ENCODE data around the gene SLC22A12.

Gene SLC22A12

GRCh38 chr11:64621283-64622019 lies 30.4 kb downstream of the SLC22A12 start:
- no peak for DNase-seq (ENCODE audit: extremely low read depth in 1 of 2, low read depth in 1 of 2)

GRCh38 chr11:64622681-64623080 lies 31.7 kb downstream of the SLC22A12 start:
- no peak for DNase-seq (ENCODE audit: extremely low read depth in 1 of 2, low read depth in 1 of 2)

DNA sequence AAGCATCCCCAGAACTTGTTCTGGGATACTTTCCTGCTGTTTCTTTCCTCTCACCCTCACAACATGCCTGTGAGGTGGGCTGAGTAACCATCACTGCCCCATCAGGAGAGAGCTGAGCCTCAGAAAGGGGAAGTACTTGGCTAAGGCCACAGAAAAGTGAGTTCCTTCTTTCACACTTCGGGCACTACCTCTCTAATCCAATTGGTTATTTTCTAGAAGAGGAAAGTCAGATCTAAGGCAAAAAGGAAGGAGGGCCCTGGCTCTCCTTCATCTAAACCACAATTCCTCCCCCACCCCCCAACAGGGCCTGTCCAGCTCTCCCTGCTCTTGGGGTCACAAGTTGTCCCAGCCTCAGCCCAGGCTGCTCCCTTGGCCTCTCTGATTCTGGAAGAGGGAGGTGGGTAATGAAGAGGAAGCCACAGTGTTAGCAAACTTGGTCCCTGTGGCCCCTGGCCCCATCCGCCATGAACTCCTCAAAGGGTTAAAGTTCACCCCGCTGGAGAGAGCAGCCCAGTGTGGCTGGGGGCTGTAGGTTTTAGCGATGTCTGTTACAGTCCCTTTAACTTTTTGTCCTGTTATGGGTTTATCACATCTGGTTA lies 34.0 kb downstream of the SLC22A12 start:
- no peak for DNase-seq (ENCODE audit: extremely low read depth in 1 of 2, low read depth in 1 of 2)

DNA sequence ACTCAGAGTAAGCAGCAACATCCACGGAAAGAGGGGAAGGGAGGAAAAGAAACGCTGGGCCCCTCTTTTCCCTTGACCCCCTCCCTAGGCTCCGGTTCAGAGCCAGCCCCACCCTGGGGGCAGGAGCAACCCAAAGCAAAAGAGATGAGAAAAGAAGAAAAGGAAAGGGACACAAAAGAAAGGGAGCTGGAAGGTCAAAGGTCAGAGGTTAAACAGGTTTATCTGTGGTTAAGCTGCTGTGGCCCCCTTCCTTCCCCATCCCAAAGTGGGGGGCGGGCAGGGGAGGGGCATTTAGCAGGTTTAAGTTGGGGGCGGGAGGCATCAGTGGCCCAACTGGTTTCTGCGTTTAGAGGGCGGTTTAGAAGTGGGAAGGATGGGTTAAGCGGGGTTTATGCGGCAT lies 35.6 kb downstream of the SLC22A12 start:
- DNase-seq (ENCODE audit: extremely low read depth in 1 of 2, low read depth in 1 of 2), result no peak

DNA sequence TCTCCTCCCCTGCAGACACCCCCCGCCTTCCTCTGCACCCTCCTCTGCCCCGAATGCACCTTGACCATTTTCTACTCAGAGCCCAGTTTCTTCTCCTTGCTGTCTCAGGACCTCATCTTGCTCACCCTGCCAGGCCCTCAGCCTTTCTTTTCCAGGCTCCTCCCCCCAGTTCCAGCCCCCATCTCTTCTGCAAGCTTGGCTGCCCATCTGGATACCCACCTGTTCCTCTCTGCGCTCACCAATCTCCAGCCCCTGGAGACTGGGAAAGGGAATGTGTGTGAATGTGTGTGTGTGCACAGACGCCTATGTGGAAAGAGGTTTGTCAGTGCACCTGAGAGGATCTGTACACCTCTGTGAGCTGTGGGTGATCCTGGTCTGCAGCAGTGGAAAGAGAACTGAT lies 36.4 kb downstream of the SLC22A12 start:
- DNase-seq (ENCODE audit: extremely low read depth in 1 of 2, low read depth in 1 of 2), result no peak

DNA sequence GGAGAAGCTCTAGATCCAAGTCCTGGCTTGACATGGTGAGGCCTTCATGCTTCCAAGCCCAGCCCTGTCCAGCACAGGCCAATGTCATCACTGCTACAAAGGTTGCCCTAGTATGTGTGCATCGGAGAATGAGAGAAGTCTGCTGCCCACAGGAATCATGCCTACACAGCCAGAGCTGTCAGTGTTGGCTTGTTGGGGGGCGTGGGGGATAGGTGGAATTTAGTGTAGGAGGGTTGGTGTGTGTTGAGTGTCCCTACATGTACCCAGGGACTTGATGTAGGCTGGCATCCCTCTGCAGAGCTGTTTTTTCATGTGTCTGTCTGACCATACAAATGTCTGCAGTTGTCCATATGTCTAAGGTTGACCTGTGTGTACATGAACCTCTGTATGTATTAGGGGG lies 37.6 kb downstream of the SLC22A12 start:
- no peak for DNase-seq (ENCODE audit: extremely low read depth in 1 of 2, low read depth in 1 of 2)

- no peak for DNase-seq (ENCODE audit: extremely low read depth in 1 of 2, low read depth in 1 of 2)
Observed at GRCh38 chr11:64629103-64629502, 38.1 kb downstream of the SLC22A12 start.

DNA sequence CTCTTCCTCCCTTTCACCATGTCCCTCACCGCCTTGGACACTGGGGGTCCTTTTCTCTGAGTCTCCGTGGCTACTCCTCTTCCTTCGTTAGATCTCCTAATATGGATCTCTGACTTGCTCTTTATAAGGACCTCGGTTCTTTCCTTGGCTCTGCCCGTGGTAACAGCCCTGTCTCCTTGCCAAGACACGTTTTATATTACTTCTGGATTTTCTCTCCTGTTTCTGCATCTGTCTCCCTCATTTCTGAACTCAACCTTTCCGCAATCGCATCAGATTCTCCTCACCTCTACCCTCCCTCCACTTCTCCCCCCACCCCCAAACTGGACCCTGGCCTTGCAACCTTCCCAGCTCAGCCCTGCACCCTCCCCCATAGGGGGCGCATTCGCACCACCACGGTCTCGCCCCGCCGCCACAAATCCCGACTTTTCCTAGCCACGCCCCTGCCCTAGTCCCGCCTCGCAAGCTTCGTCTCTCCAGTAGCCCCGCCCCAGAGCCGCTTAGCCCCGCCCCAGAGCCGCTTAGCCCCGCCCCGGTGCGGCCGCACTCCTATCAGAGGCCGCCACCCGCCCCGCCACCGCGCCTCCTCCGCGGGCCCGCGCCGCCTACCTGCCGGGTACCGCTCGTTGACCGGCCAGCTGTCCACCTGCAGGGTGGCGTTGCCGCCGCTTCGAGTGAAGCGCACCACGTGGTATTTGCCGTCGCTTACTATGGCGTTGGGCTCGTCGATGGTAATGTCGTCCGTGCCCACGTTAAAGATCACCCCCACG lies 39.0 kb downstream of the SLC22A12 start:
- no peak for DNase-seq (ENCODE audit: extremely low read depth in 1 of 2, low read depth in 1 of 2)

DNA sequence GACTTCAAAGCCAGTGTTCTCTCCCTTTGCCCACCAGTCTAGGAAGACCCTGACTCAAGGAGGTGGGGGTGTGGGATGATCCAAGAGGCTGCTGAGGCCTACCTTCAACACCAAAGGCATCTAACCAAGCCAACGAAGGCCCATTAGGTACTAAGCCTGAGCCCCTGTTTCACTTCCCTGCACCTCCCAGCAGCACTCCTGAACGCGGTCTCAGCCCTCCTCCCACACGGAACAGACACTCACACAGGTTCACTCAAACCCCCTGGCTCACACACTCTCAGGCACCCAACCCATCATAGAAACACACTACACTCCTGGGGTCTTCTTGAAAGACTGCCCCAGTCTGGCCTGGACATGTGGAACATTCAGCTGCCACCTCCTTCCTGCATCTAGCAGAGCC lies 40.7 kb downstream of the SLC22A12 start:
- no peak for DNase-seq (ENCODE audit: extremely low read depth in 1 of 2, low read depth in 1 of 2)

DNA sequence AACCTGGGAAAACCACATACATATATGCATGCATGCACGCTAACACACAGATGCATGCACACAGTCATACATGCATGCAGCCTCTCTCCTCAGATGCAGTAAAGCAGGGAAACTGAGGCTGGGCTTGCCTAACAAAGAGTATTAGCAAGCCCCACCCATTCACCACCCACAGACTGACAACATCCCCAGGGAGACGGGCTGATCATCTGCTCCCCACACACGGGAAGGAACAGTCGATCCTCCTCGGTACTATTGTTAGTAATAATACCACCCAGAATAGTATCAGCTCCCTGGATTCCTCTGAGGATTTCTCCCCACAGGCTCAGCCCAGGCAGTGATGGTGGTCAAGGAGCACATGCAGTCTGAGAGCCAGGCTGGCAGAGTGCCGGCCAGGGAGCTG lies 41.2 kb downstream of the SLC22A12 start:
- DNase-seq (ENCODE audit: extremely low read depth in 1 of 2, low read depth in 1 of 2), result no peak

DNA sequence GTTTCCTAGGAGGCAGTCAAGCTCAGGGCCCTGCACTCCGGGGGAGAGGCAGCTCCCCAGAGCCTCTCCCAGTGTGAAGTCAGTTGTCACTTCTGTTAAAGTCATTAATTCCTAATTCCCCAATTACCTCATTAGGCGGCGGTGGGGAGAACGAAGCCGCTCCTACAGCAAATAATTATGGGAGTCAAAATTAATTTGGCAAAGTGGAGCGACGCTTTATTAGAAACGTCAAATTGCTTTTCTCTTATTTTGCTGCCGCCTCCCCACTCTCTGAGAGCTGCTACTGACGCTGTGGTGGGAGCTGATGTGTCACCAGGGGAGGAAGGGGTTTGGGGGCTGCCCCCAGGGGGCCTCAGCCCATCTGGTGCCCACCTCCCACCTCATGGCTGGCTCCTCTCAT lies 41.6 kb downstream of the SLC22A12 start:
- no peak for DNase-seq (ENCODE audit: extremely low read depth in 1 of 2, low read depth in 1 of 2)

DNA sequence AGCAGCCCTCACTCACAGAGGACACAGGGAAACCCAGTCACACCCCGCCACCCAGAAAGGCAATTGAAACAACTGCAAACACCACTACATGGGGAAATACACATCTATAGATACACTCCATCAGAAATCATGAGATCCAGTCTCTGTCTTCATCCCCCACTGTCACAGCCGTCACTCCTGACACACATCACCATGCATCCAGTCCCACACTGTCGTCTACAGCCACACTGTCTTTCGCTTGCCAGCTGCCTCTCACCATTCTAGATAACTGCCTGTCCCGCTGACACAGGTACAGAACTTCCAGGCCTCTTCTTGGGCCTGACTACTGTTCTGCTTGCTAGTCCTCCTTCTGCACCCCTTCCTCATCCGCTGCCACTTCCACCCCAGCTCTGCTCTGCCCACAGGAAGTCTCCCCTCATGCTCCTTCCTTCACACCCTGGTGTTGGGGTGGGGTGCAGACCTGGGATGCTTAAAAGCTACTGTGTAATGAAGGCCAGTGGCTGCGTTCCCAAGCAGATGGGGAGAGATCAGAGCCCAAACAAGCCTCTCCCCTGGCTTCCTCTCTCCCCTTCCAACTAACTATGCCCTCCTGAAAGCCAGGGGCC lies 42.6 kb downstream of the SLC22A12 start:
- no peak for DNase-seq (ENCODE audit: extremely low read depth in 1 of 2, low read depth in 1 of 2)

DNA sequence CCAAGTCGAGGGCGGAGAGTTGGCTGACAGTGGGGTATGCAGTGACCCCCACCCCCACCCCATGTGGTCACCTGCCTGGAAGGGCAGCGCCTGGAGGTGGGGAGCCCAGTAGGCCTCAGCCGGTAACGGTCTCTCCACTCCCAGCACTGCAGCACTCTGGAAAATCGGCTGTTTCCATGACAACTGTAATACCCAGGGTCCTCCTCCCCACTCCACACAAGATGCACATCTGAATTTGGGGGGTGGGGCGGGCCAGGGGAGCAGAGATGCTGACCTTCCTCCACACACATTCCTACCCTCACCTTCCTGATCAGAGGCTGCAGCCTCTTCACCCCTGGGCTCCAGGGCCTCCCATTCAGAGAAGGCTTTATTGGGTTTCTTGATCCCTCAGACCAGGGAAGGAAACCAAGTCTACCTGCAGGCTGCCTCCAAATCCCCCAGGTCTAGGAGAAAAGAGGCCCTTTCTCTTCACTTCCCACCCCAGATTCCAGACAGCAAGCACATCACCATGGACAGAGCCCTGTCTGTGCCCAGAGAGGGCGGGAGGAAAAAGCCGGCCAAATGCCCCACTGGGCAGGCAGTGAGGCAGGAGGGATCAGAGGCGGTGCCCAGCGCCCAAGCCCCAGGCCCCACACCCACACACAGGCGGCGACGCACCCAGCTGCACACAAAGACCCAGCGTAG lies 46.5 kb downstream of the SLC22A12 start:
- no peak for DNase-seq (ENCODE audit: extremely low read depth in 1 of 2, low read depth in 1 of 2)

GRCh38 chr11:64638018-64638665 lies 47.1 kb downstream of the SLC22A12 start:
- no peak for DNase-seq (ENCODE audit: extremely low read depth in 1 of 2, low read depth in 1 of 2)

DNA sequence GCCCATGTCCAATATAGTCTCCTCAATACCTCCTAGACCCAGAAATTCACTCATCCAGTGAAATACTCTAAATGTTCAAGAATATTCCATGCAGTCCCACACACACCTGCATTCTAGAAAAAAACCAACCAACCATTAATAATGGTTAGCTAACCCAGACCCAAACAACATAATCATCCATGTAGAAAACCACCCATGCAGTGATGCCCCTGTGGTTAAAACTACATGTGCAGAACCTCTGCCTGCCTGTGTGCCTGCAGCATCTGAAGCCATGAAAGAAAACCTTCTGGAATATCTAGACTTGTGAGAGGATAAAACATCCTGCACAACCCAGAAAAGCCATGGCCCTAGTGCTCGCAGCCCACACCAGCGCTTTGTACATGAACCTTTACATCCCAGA lies 47.8 kb downstream of the SLC22A12 start:
- no peak for DNase-seq (ENCODE audit: extremely low read depth in 1 of 2, low read depth in 1 of 2)

- no peak for DNase-seq (ENCODE audit: extremely low read depth in 1 of 2, low read depth in 1 of 2)
Observed at GRCh38 chr11:64639885-64640284, 48.9 kb downstream of the SLC22A12 start.

GRCh38 chr11:64641596-64642417 lies 50.8 kb downstream of the SLC22A12 start:
- DNase-seq (ENCODE audit: extremely low read depth in 1 of 2, low read depth in 1 of 2), result no peak

DNA sequence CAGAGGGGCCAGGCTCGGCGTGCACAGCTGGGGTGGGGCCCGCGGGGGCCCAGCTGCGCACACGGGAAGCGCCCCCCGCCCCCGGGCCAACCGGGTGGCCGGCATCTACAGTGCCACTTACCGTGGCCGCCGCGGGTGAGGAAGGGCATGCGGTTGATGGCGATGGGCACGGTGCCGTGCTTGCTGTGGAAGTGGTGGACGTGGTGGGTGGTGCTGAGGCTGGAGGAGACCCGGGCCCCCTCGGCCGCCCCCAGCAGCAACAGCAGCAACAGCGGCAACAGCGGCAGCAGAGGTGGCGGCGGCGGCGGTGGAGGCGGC lies 51.4 kb downstream of the SLC22A12 start:
- no peak for DNase-seq (ENCODE audit: extremely low read depth in 1 of 2, low read depth in 1 of 2)

GRCh38 chr11:64642871-64643255 lies 51.8 kb downstream of the SLC22A12 start:
- DNase-seq (ENCODE audit: extremely low read depth in 1 of 2, low read depth in 1 of 2), result no peak
